ENCODE data around the gene ADAM12. TPM values are rescaled to one million over a fixed set of nuclear protein-coding genes. Genes with fewer than 3 reads are reported as not detected.

Gene ADAM12
- total and polyA plus RNA-seq, 10 of the 15 experiments (the other 5 are each of a cell fraction or from before 2014, with no cell fraction given), result under 0.01 to 0.62 (median 0.04) TPM; not detected in 5

- Histone ChIP-seq H3K27ac (ENCODE audit: control insufficient read depth, insufficient read depth) (no peak overlapping the region), H3K9me3 (replicated peaks; ENCODE audit: control insufficient read depth, insufficient read depth, low read length) (no peaks in the 10 kb centered on the region), H3K4me2 (ENCODE audit: control insufficient read depth, insufficient read depth) (no peak overlapping the region), H2AFZ (ENCODE audit: control insufficient read depth, low read depth, low read length) (no peak overlapping the region), H3K79me2 (ENCODE audit: control insufficient read depth, insufficient read depth, low read length) (no peaks in the 10 kb centered on the region), H3K4me1 (ENCODE audit: control insufficient read depth, insufficient read depth, low read length) (no peaks in the 10 kb centered on the region), H3K9ac (ENCODE audit: control insufficient read depth, insufficient read depth, low read length) (no peak overlapping the region), H3K36me3 (ENCODE audit: control insufficient read depth in 2 of 2, insufficient read depth in 2 of 2, low read length in 1 of 2) (no peaks in the 10 kb centered on the region), H3K27me3 (replicated peaks in 1 of 2; ENCODE audit: control insufficient read depth in 2 of 2, insufficient read depth in 2 of 2, low read length in 1 of 2) (no peaks in the 10 kb centered on the region), H4K20me1 (ENCODE audit: control insufficient read depth, insufficient read depth) (no peaks in the 10 kb centered on the region), H3K4me3 (no peak overlapping the region)
- no peak for TF ChIP-seq JUNB (IDR thresholded peaks at IDR 0.05)
- TF ChIP-seq ASH2L (IDR thresholded peaks at IDR 0.05; ENCODE audit: borderline replicate concordance, low read depth), result no peak
- TF ChIP-seq KAT2A (conservative IDR thresholded peaks at IDR 0.05; ENCODE audit: control insufficient read depth, low read depth, low read length), result no peak
- TF ChIP-seq ZNF622 (IDR thresholded peaks at IDR 0.05), result no peak
- TF ChIP-seq FOXK2 (IDR thresholded peaks at IDR 0.05), result no peak
- TF ChIP-seq PKNOX1 (IDR thresholded peaks at IDR 0.05), result no peak
- no peak for TF ChIP-seq EED (IDR thresholded peaks at IDR 0.05; ENCODE audit: low read depth)
- TF ChIP-seq ZNF217 (IDR thresholded peaks at IDR 0.05), result no peak
- TF ChIP-seq SPI1 (IDR thresholded peaks at IDR 0.05; ENCODE audit: borderline replicate concordance, insufficient read depth, low read depth, low read length), result no peak
- TF ChIP-seq CHD2 (IDR thresholded peaks at IDR 0.05; ENCODE audit: borderline replicate concordance, low read depth, low read length), result no peak
- TF ChIP-seq CEBPB (IDR thresholded peaks at IDR 0.05; ENCODE audit: borderline replicate concordance in 1 of 2, low read depth in 2 of 2, low read length in 2 of 2), result no peak
- no peak for TF ChIP-seq ZNF24 (IDR thresholded peaks at IDR 0.05)
- TF ChIP-seq HSF1 (IDR thresholded peaks at IDR 0.05; ENCODE audit: low read depth, low read length), result no peak
- no peak for TF ChIP-seq ESRRA (IDR thresholded peaks at IDR 0.05; ENCODE audit: low read length)
- no peak for TF ChIP-seq PAX8 (IDR thresholded peaks at IDR 0.05)
- TF ChIP-seq RUNX3 (IDR thresholded peaks at IDR 0.05; ENCODE audit: low read length), result no peak
- no peak for TF ChIP-seq CBX3 (IDR thresholded peaks at IDR 0.05; ENCODE audit: borderline replicate concordance, low read depth)
- TF ChIP-seq SREBF2 (IDR thresholded peaks at IDR 0.05; ENCODE audit: low read length), result no peak
- no peak for TF ChIP-seq PML (IDR thresholded peaks at IDR 0.05; ENCODE audit: low read length)
- ChIA-PET RAD21 (ENCODE audit: unreplicated experiment) (no interaction called here), CTCF (no interaction called here), POLR2A (no interaction called here), SMC1A (ENCODE audit: uncharacterized antibody, unreplicated experiment) (no interaction called here)
- FAIRE-seq (no peak), ATAC-seq (no peak), DNase-seq (ENCODE audit: low read depth, low spot score) (no peak)
- BruUV-seq (replicated peaks), result no TSS peak
- in situ Hi-C loops (cut with MboI) (no loop called here), intact Hi-C loops (cut with micrococcal nuclease; ENCODE audit: unreplicated experiment) (no loop called here)
- WGBS (ENCODE audit: insufficient coverage, insufficient replicate concordance, low lambda C conversion rate, missing lambda C conversion rate), result 0% methylated on average over 1 of the region's 1 CpG
These were observed 302.5 kb downstream of the ADAM12 start for GRCh38 chr10:126085806-126086205.

Data from GM12878 (cell line).